K562 (cell line): ENCODE results near the gene CYP2W1. TPM values are rescaled to one million over a fixed set of nuclear protein-coding genes. Genes with fewer than 3 reads are reported as not detected.

Experiments used
- MGA ChIP-seq: fragments of 450-650 bp; IDR thresholded peaks from 2 replicates; pipeline ENCODE4 v1.6.1; 2016; ENCODE audit warnings: mild to moderate bottlenecking, moderate library complexity
- polyA plus RNA-seq, 8 experiments: library from polyadenylated mRNA; depleted of rRNA in 4 of 8; stranded (reverse) in 5 of 8; unstranded in 3 of 8; fragments of >200 nt; fragmentation: Nextera tagmentation in 2 of 8; fragmentation: Illumina TruSeq in 1 of 8; extraction: Ambion mirVana in 2 of 8; extraction: Trizol in 1 of 8; gene quantifications; 2 replicates each; pipeline versions ENCODE4 v1.2.1 to v1.2.3, GENCODE V29; 2011 to 2014; ENCODE audit warnings: inconsistent platforms in 1 of 8, missing spikeins in 1 of 8
- total RNA-seq, 7 experiments: library from RNA; depleted of rRNA in 6 of 7; stranded (reverse); fragments of >200 nt in 6 of 7; fragmentation: Illumina TruSeq in 2 of 7; extraction: Trizol in 2 of 7; gene quantifications; 2 replicates each; pipeline versions ENCODE4 v1.2.1 to v1.2.3, GENCODE V29; 2011 to 2021; ENCODE audit warnings: low replicate concordance in 1 of 7

The CYP2W1 gene
- total and polyA plus RNA-seq, 9 of the 15 experiments (the other 6 are each of a cell fraction or from before 2014, with no cell fraction given): not detected

GRCh38 chr7:952548-953441 lies 30.2 kb upstream of the CYP2W1 start (continued):
- no peak for TF ChIP-seq MGA
